Renal cortex interstitium (tissue), 11 donors: Measurements from ENCODE around the gene PPP2R5C. TPM values are rescaled to one million over a fixed set of nuclear protein-coding genes. Genes with fewer than 3 reads are reported as not detected.

Experiments used
- DNase-seq, 11 donors: peaks; one replicate each; pipeline ENCODE4 v3.0.0-alpha.2; 2013; ENCODE audit warnings: low read depth in 9 of 11, low spot score in 4 of 11; ENCODE audit errors: extremely low read depth in 1 of 11
- polyA plus RNA-seq, 3 donors: library from polyadenylated mRNA; unstranded; fragments of 120-200 nt; gene quantifications; one replicate each; pipeline ENCODE4 v1.2.1, GENCODE V29; 2013; ENCODE audit not compliant: insufficient read length in 3 of 3

PPP2R5C gene
- polyA plus RNA-seq, 3 donors: 96.6 to 115 (median 101) TPM

- DNase-seq: no peak
Observed at GRCh38 chr14:101865288-101865687, 103.8 kb downstream of the PPP2R5C start.

DNA sequence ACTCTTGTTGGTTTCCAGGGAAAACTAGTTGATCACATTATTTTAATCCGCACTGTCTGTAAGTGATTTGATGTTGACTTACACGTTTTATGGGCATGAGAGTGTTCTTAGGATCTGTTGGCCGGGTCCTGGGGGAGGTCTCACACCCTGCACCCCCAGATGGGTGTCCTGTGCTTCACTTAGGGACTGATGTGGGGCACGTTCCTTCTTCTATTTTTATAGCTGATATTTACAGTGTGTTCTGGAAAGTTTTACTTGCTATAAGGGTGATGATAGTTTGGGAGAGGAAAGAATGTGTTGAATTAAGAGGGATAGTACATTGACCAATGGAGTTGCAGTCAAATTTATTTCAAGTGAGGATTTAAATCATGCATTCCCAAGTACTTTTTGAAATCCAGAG, 106.3 kb downstream of the PPP2R5C start:
- DNase-seq: no peak

GRCh38 chr14:101869217-101869616, 107.7 kb downstream of the PPP2R5C start:
- DNase-seq: no peak

DNA sequence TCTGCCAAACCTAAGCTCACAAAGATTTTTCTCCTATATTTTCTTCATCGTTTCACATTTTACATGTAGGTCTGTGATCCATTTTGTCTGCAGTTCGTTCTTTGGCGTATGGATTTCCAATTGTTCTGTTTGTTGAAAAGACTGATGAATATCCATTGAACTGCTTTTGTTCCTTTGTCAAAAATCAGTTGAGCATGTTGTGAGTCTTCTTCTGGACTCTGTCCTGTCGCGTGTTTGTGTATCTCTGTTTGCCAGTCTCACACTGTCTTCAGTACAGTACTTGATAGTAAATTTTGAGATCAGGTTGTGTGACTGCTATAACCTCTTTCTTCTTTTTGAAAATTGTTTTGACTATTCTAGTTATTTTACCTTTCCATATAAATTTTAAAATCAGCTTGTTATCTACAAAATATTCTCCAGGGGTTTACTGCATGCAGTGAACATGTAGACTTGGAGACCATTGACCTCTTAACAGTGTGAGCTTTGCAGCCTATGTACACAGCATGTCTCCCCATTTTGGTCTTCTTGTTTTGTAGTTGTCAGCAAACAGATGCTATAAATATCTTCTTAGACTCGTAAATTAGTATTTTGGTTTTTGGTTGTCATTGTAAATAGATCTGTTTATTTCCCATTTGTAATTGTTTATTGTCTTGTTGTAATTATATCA, 108.9 kb downstream of the PPP2R5C start:
- no peak for DNase-seq

- no peak for DNase-seq
Observed at GRCh38 chr14:101872346-101872745, 110.8 kb downstream of the PPP2R5C start.

- DNase-seq: no peak
Observed at GRCh38 chr14:101873076-101873825, 111.7 kb downstream of the PPP2R5C start.

GRCh38 chr14:101873991-101874390, 112.5 kb downstream of the PPP2R5C start:
- no peak for DNase-seq

GRCh38 chr14:101875041-101875726, 113.7 kb downstream of the PPP2R5C start:
- no peak for DNase-seq

DNA sequence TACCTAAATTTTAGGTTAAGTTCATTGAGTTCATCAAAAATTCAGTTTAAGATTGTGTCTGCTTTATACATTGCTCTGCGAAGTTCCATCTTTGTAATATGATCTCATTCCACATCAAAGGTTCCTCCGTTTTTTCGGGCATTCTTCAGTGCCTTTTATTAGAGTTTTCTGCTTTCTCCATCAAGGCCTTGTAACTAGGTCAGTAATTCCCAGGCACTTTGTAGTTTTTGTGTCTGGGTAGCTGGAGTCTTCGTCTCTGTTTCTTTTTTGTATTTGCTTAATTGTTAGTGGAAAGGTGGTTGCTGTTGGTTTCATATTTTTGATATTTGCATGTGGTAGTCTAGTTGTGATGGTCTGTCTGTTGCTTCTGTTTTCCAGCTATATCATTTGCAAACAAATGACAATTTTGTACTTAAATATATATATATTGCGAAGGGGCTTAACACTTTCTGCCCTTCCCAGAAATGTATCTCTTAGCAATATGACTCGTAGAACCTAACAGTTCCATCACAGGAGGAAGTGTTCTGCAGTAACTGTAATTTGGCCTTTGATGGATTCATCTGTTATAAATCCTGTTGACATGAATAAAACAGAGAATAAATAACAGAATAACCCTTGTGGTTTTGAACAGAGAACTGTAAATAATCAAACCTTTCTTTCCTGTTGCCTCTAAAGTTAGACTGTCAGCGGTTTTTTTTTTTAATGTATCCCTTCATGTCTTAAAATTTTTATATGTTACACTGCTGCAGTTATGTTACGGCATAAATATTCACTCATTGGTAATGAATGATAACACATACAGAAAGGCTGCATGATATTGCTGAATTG, 114.4 kb downstream of the PPP2R5C start:
- DNase-seq: peak in 7 of 11 donors; percentile 13 to 36 (median 27)

GRCh38 chr14:101876555-101876938, 115.0 kb downstream of the PPP2R5C start:
- DNase-seq: peak in 3 of 11 donors; percentile 14 to 29 (median 17)

GRCh38 chr14:101877766-101878165, 116.3 kb downstream of the PPP2R5C start:
- DNase-seq: no peak

DNA sequence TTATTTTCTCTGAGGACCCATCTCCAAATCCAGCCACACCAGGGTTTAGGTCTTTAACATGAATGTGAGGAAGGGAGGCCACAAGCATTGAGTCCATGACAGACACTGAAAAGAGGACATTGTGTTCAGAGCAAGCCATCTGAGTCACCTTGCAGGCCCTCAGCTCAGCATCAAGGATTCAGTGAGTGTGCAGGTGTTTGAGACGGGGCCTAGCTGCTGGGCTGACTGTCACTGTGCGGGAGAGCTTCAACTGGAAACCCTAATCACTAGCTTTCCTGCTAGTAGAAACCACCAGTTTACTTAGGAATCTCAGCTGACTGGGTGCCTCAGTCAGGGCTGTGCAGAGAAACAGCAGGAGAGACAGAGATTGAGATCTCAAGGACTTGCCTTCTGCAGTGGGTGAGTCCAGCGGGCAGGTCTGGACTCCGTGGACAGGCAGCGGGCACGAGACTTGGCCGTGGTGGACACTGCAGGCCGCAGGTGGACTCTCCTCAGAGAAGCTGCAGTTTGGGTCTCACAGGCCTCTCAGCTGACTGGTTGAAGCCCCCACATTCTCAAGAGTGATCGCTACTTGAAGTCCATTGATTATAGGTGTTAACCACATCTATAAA, 116.8 kb downstream of the PPP2R5C start:
- DNase-seq: no peak

DNA sequence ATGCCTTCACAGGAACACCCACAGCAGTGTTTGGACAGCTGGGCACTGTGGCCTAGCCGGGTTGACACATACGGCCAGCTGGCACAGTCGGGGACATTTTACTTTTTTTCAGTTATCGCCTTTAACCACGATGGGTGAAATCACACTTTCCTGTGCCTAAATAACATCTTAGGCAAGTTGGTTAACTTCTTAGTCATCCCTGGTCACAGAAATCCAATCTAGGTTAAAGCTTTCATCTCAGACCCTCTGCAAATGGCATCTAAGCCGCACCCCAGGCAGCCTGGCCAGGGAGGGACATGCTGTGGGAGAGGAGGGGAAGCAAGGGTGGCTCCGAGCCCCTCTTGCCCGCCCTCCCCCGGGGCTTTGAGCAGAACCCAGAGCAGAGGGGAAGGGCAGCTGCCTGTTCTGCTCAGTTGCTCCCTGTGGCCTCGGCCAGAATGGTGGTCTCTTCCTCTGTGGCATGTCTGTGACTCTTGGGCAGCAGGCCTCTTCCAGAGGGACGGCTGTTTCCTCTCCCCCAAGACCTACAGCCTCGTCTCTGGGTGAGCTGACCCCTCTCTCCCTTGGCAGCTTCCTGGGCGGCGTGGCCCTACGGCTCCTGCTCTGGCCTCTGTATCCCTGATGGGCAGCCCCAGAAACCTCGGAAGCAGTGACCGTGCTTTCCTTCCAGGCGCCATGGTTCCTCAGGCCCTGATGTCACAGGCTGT, 117.5 kb downstream of the PPP2R5C start:
- DNase-seq: no peak

- no peak for DNase-seq
Observed at GRCh38 chr14:101879529-101880336, 118.2 kb downstream of the PPP2R5C start.

- no peak for DNase-seq
Observed at GRCh38 chr14:101881426-101881825, 119.9 kb downstream of the PPP2R5C start.

- no peak for DNase-seq
Observed at GRCh38 chr14:101882141-101882935, 120.8 kb downstream of the PPP2R5C start.
